Peyer's patch (tissue), 4 donors: ENCODE measurements around the gene LCN6. TPM values are rescaled to one million over a fixed set of nuclear protein-coding genes. Genes with fewer than 3 reads are reported as not detected.

Experiments used
- DNase-seq, 3 donors: peaks; one replicate each; pipeline ENCODE4 v3.0.0-alpha.2; 2017 to 2019
- H3K27ac ChIP-seq, 4 donors: fragments of 200-600 bp; sonication (generic); one replicate each; pipeline ENCODE4 v1.5.1; 2016 to 2019
- H3K27me3 ChIP-seq, 2 donors: fragments of 200-600 bp; sonication (generic); one replicate each; pipeline ENCODE4 v1.5.1; 2019
- H3K36me3 ChIP-seq, 3 donors: fragments of 200-600 bp; sonication (generic); one replicate each; pipeline ENCODE4 v1.5.1; 2016 to 2019
- H3K4me1 ChIP-seq, 4 donors: fragments of 200-600 bp; sonication (generic); one replicate each; pipeline ENCODE4 v1.5.1; 2016 to 2019
- H3K4me3 ChIP-seq, 4 donors: fragments of 200-600 bp; sonication (generic); 1 replicate in 3 of 4; 2 replicates in 1 of 4; pipeline ENCODE4 v1.5.1; 2016 to 2019; ENCODE audit warnings: mild to moderate bottlenecking in 1 of 4
- H3K9me3 ChIP-seq, 4 donors: fragments of 200-600 bp; sonication (generic); one replicate each; pipeline ENCODE4 v1.5.1; 2016 to 2019; ENCODE audit warnings: mild to moderate bottlenecking in 1 of 4
- POLR2A ChIP-seq, 2 donors: fragments of 450-650 bp; IDR thresholded peaks; one replicate each; pipeline ENCODE4 v1.5.1; 2017; ENCODE audit warnings: antibody characterized with exemption in 2 of 2, mild to moderate bottlenecking in 2 of 2, moderate library complexity in 2 of 2
- total RNA-seq, 4 donors: library from RNA; depleted of rRNA; stranded (reverse); fragments of >200 nt; gene quantifications; one replicate each; pipeline ENCODE4 v1.1.0, GENCODE V29; 2016
- TF ChIP-seq, protein P1 (sequence below), 6 experiments: fragments of 450-650 bp in 4 of 6; fragments of 200-600 bp in 2 of 6; sonication (generic) in 1 of 6; IDR thresholded peaks; one replicate each; pipeline ENCODE4 v1.5.1; 2017 to 2019; ENCODE audit warnings: antibody characterized with exemption in 6 of 6, mild to moderate bottlenecking in 3 of 6, moderate library complexity in 1 of 6

The LCN6 gene
- total RNA-seq, 4 donors from 2014 or later: 4.7 to 17.3 (median 5.6) TPM

DNA sequence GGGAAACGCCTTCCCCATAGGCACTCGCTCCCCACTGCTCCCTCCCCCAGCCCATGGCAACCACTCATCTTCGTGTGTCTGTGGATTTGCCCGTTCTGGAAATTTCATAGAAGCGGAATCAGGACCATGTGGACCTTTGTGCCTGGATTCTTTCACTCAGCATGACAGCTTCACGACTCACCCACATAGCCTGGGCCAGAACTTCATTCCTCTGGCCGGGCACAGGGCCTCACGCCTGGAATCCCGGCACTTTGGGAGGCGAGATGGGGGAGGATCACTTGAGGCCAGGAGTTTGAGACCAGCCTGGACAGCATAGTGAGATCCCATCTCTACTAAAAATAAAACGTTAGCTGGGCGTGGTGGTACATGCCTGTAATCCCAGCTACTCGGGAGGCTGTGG is 48.0 kb downstream of the LCN6 start:
- no peak for DNase-seq
- no peaks in the 10 kb centered on the region for H3K27me3 ChIP-seq
- no peak for TF ChIP-seq POLR2A (IDR thresholded peaks at IDR 0.05)
- TF ChIP-seq, protein P1, sequence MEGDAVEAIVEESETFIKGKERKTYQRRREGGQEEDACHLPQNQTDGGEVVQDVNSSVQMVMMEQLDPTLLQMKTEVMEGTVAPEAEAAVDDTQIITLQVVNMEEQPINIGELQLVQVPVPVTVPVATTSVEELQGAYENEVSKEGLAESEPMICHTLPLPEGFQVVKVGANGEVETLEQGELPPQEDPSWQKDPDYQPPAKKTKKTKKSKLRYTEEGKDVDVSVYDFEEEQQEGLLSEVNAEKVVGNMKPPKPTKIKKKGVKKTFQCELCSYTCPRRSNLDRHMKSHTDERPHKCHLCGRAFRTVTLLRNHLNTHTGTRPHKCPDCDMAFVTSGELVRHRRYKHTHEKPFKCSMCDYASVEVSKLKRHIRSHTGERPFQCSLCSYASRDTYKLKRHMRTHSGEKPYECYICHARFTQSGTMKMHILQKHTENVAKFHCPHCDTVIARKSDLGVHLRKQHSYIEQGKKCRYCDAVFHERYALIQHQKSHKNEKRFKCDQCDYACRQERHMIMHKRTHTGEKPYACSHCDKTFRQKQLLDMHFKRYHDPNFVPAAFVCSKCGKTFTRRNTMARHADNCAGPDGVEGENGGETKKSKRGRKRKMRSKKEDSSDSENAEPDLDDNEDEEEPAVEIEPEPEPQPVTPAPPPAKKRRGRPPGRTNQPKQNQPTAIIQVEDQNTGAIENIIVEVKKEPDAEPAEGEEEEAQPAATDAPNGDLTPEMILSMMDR (IDR thresholded peaks at IDR 0.05): no peak
- no peak overlapping the region for H3K27ac ChIP-seq
- no peaks in the 10 kb centered on the region for H3K9me3 ChIP-seq
- peaks cover 0 to 36% (median 11%) of the 10 kb centered on the region in 4 donors for H3K4me1 ChIP-seq
- H3K4me3 ChIP-seq: no peak overlapping the region
- H3K36me3 ChIP-seq: no peaks in the 10 kb centered on the region

DNA sequence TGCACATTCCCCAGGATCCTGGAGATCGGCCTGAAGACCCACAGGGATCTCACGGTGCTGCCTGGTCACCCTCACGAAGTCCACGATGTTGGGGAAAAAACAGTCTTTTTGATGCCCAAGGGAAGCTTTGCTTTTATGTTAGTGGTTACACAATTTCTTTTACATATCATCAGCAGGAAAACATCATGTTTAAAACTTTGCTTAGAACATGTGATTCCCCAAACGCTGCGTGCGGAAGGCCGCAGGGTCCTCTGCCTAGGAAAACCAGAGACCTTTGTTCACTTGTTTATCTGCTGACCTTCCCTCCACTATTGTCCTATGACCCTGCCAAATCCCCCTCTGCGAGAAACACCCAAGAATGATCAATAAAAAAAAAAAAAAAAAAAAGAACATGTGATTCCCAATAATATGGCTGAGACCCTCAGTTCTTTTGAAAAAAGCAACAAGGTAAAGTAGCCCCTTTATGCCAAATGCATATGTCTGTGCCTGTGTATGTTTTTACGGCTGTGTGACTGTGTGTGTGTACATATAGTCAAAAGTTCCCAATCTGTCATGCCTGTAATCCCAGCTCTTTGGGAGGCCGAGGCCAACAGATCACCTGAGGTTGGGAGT is 49.6 kb downstream of the LCN6 start:
- peak overlapping the region in 2 of 4 donors; percentile 84 to 96 for H3K27ac ChIP-seq
- TF ChIP-seq POLR2A (IDR thresholded peaks at IDR 0.05): no peak
- no peaks in the 10 kb centered on the region for H3K9me3 ChIP-seq
- no peak overlapping the region for H3K4me3 ChIP-seq
- H3K4me1 ChIP-seq: peaks cover 0 to 50% (median 11%) of the 10 kb centered on the region in 4 donors
- DNase-seq: no peak
- H3K27me3 ChIP-seq: no peaks in the 10 kb centered on the region
- no peaks in the 10 kb centered on the region for H3K36me3 ChIP-seq

DNA sequence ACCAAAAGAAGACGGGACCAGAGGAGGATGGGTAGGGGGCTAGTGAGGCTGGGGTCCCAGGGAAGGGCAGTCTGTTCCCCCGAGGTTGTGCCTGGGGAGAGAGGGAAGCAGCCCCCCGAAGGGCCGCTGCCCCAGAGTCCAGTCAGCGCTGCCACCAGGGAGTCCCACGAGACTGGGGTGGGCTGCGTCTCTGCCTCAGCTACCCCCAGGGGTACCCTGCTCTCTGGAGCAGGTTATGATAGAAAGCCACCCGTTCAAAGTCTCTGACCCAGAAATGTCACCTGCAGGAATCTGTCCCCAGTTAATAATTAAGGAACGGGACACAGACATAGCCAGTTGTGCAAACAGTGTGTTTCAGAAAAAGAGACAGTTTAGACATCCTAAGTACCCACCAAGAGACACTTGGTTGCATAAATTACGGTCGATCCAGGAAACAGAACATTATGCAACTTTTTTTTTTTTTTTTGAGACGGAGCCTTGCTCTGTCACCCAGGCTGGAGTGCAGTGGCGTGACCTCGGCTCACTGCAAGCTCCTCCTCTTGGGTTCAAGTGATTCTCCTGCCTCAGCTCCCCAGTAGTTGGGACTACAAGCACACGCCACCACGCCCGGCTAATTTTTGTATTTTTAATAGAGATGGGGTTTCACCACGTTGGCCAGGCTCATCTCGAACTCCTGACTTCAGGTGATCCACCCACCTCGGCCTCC is 50.4 kb downstream of the LCN6 start:
- peak overlapping the region in 3 of 4 donors; percentile 71 to 96 (median 84) for H3K27ac ChIP-seq
- TF ChIP-seq POLR2A (IDR thresholded peaks at IDR 0.05): no peak
- TF ChIP-seq, protein P1 (IDR thresholded peaks at IDR 0.05): no peak
- H3K4me1 ChIP-seq: peaks cover 3 to 54% (median 11%) of the 10 kb centered on the region in 4 donors
- H3K9me3 ChIP-seq: no peaks in the 10 kb centered on the region
- H3K36me3 ChIP-seq: no peaks in the 10 kb centered on the region
- peak overlapping the region in 2 of 4 donors; percentile 42 to 46 for H3K4me3 ChIP-seq
- H3K27me3 ChIP-seq: no peaks in the 10 kb centered on the region
- no peak for DNase-seq

DNA sequence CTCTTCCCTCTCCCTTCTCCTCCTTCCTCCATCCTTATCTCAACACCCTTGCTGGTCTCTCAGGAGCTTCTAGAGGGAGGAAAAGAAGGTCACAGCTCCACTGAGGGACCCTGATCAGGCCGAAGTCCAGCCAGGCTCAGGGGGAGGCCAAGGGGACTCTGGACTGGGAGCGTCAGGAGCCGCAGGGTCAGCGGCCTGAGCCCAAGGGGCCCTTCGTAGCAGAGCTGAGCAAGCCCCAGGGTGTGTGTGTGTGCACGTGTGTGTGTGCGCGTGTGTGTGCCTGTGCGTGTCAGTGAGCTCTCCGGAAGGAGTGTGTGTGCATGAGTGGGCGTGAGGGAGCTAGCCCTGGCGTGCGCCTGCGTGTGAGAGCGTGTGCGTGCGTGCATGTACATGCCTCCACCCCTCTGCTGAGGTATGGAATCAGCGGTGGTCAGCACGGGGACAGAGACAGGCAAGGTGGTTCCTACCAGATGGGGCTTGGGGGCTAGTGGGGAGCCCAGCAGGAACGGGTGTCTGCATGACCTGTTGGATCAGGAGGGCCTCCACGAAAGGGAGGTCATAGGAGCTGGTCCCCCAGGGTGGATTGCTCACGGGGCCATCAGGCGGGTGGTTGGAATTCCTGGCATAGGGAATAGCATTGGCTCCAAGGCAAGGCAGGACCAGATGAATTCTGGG is 51.0 kb downstream of the LCN6 start:
- Histone ChIP-seq H3K27me3 (no peaks in the 10 kb centered on the region), H3K36me3 (no peaks in the 10 kb centered on the region), H3K27ac (peak overlapping the region in 3 of 4 donors; percentile 71 to 96 (median 84)), H3K9me3 (no peaks in the 10 kb centered on the region), H3K4me1 (peaks cover 6 to 61% (median 11%) of the 10 kb centered on the region in 4 donors), H3K4me3 (peak overlapping the region in 2 of 4 donors; percentile 42 to 46)
- TF ChIP-seq, protein P1 (IDR thresholded peaks at IDR 0.05): no peak
- TF ChIP-seq POLR2A (IDR thresholded peaks at IDR 0.05): peak in 1 of 2 donors; percentile 55
- peak in 2 of 3 donors; percentile 81 to 87 for DNase-seq

DNA sequence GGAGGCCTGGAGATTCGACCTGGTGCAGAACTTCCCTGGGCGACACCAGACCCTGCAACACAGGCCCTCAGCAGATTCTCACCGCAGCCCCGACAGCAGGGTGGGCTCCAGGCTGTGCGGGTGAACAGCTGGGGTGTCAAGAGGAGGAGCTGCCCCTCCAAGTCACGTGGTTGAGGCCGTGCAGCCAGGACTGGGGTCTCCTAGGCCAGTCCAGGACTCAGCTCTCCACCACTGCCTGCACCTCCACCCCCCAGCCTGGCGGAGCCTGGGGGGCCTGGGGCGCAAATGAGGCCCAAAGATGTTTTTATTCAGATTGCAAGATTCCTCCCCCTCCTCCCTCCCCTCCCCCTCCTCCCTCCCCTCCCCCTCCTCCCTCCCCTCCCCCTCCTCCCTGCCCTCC is 51.8 kb downstream of the LCN6 start:
- Histone ChIP-seq H3K27ac (peak overlapping the region in 2 of 4 donors; percentile 91 to 95), H3K4me1 (peaks cover 6 to 67% (median 9%) of the 10 kb centered on the region in 4 donors), H3K36me3 (no peaks in the 10 kb centered on the region), H3K4me3 (no peak overlapping the region), H3K27me3 (no peaks in the 10 kb centered on the region), H3K9me3 (no peaks in the 10 kb centered on the region)
- TF ChIP-seq, protein P1 (IDR thresholded peaks at IDR 0.05): no peak
- TF ChIP-seq POLR2A (IDR thresholded peaks at IDR 0.05): no peak
- DNase-seq: no peak
